IMR-90 (cell line): ENCODE data around the gene LPAR5. TPM values are rescaled to one million over a fixed set of nuclear protein-coding genes. Genes with fewer than 3 reads are reported as not detected.

Experiments used
- ATAC-seq: fragments of 200-7000 bp; cut with Tn5 transposase; 2 replicates; pipeline ENCODE4 v1.9.1; 2020; ENCODE audit warnings: low read depth, mild to moderate bottlenecking, moderate library complexity
- BruUV-seq: library from RNA; stranded (reverse); fragments of 400-500 nt; replicated peaks from 2 replicates; lab custom pipeline; 2021; lab: Mats Ljungman, UMichigan
- CTCF ChIA-PET: fragments of 300-600 bp; formaldehyde crosslinking; extraction: SDS; loops from one replicate; lab custom pipeline; 2021; ENCODE audit warnings: antibody characterized with exemption; lab: Yijun Ruan, JAX
- POLR2A ChIA-PET: fragments of 300-600 bp; sonication (Branson Sonifier 250); formaldehyde crosslinking; loops from one replicate; lab custom pipeline; 2022; ENCODE audit warnings: antibody characterized with exemption; ENCODE audit not compliant: unreplicated experiment; lab: Charles Lee
- DNase-seq: peaks from one replicate; pipeline ENCODE4 v3.0.0; 2013
- H2AFZ ChIP-seq: replicated peaks from 2 replicates; pipeline ENCODE3; 2013; ENCODE audit warnings: low read length, mild to moderate bottlenecking; ENCODE audit not compliant: poor library complexity
- H2AK5ac ChIP-seq: 2 replicates; pipeline ENCODE4 v1.6.1; 2013; ENCODE audit warnings: low read depth, low read length, inconsistent platforms
- H2AK9ac ChIP-seq: replicated peaks from 2 replicates; pipeline ENCODE3; 2013; ENCODE audit warnings: mild to moderate bottlenecking, low read depth, low read length, moderate library complexity; ENCODE audit not compliant: poor library complexity
- H2BK120ac ChIP-seq: 2 replicates; pipeline ENCODE4 v1.6.1; 2013; ENCODE audit warnings: low read depth, low read length, inconsistent platforms
- H2BK15ac ChIP-seq: 3 replicates; pipeline ENCODE4 v1.6.1; 2013; ENCODE audit warnings: low read depth, low read length, inconsistent platforms
- H2BK20ac ChIP-seq: 2 replicates; pipeline ENCODE4 v1.6.1; 2013; ENCODE audit warnings: low read depth, mild to moderate bottlenecking, inconsistent platforms, low read length, moderate library complexity
- H2BK5ac ChIP-seq: 2 replicates; pipeline ENCODE4 v1.6.1; 2013; ENCODE audit warnings: mild to moderate bottlenecking, low read depth, low read length, inconsistent platforms; ENCODE audit not compliant: poor library complexity, severe bottlenecking
- H3K14ac ChIP-seq: replicated peaks from 2 replicates; pipeline ENCODE4 v1.6.1; 2013; ENCODE audit warnings: low read depth, low read length, inconsistent platforms
- H3K18ac ChIP-seq: 2 replicates; pipeline ENCODE4 v1.6.1; 2013; ENCODE audit warnings: low read depth, low read length, control low read depth
- H3K23ac ChIP-seq: 2 replicates; pipeline ENCODE4 v1.6.1; 2013; ENCODE audit warnings: low read depth, low read length, inconsistent platforms
- H3K27ac ChIP-seq: 2 replicates; pipeline ENCODE4 v1.5.1; 2013; ENCODE audit warnings: mild to moderate bottlenecking, control low read depth, low read length; ENCODE audit not compliant: insufficient read depth
- H3K27me3 ChIP-seq: 2 replicates; pipeline ENCODE4 v1.6.1; 2013; ENCODE audit warnings: low read length; ENCODE audit not compliant: control insufficient read depth, insufficient read depth
- H3K36me3 ChIP-seq: 2 replicates; pipeline ENCODE4 v1.6.1; 2013; ENCODE audit warnings: low read length, mixed read lengths; ENCODE audit not compliant: control insufficient read depth, insufficient read depth
- H3K4ac ChIP-seq: 2 replicates; pipeline ENCODE4 v1.6.1; 2013; ENCODE audit warnings: low read depth, low read length, inconsistent platforms
- H3K4me1 ChIP-seq: 2 replicates; pipeline ENCODE4 v1.6.1; 2013; ENCODE audit warnings: low read length, mixed read lengths; ENCODE audit not compliant: control insufficient read depth, insufficient read depth
- H3K4me2 ChIP-seq: 2 replicates; pipeline ENCODE4 v1.6.1; 2013; ENCODE audit warnings: low read depth, mild to moderate bottlenecking, control low read depth, low read length, moderate library complexity
- H3K4me3 ChIP-seq: 2 replicates; pipeline ENCODE4 v1.5.1; 2013; ENCODE audit warnings: low read depth, mild to moderate bottlenecking, control low read depth, low read length, moderate library complexity; ENCODE audit not compliant: insufficient read depth
- H3K56ac ChIP-seq: 2 replicates; pipeline ENCODE4 v1.6.1; 2013; ENCODE audit warnings: low read length, inconsistent platforms; ENCODE audit not compliant: insufficient read depth; ENCODE audit errors: extremely low read depth
- H3K79me1 ChIP-seq, 2 experiments: 2 replicates each; pipeline ENCODE4 v1.6.1; 2013; ENCODE audit warnings: low read length in 2 of 2, inconsistent platforms in 1 of 2, low read depth in 1 of 2
- H3K9ac ChIP-seq: 2 replicates; pipeline ENCODE4 v1.6.1; 2013; ENCODE audit warnings: low read depth, low read length, control low read depth
- H3K9me1 ChIP-seq: 2 replicates; pipeline ENCODE4 v1.6.1; 2013; ENCODE audit warnings: low read length, inconsistent platforms; ENCODE audit not compliant: insufficient read depth
- H3K9me3 ChIP-seq: 2 replicates; pipeline ENCODE4 v1.6.1; 2013; ENCODE audit warnings: low read length; ENCODE audit not compliant: control insufficient read depth, insufficient read depth
- H4K20me1 ChIP-seq: 2 replicates; pipeline ENCODE4 v1.6.1; 2013; ENCODE audit warnings: low read length, inconsistent platforms; ENCODE audit not compliant: insufficient read depth
- H4K5ac ChIP-seq: 2 replicates; pipeline ENCODE4 v1.6.1; 2013; ENCODE audit warnings: mild to moderate bottlenecking, low read depth, low read length, control low read depth
- H4K8ac ChIP-seq, 2 experiments: 2 replicates each; pipeline ENCODE4 v1.6.1; 2013; ENCODE audit warnings: low read depth in 2 of 2, low read length in 2 of 2, control low read depth in 1 of 2, inconsistent platforms in 1 of 2
- H4K91ac ChIP-seq: 2 replicates; pipeline ENCODE4 v1.6.1; 2013; ENCODE audit warnings: low read depth, low read length, inconsistent platforms; ENCODE audit not compliant: insufficient read depth
- BHLHE40 ChIP-seq: fragments of 150-350 bp; IDR thresholded peaks from 2 replicates; pipeline ENCODE4 v1.6.1; 2016; ENCODE audit warnings: mild to moderate bottlenecking, low read depth, low read length
- CEBPB ChIP-seq: IDR thresholded peaks from 2 replicates; pipeline ENCODE4 v1.6.1; 2012; ENCODE audit warnings: low read depth, low read length, improper control_type of control experiment
- CHD1 ChIP-seq: IDR thresholded peaks from 2 replicates; pipeline ENCODE4 v1.6.1; 2012; ENCODE audit warnings: low read depth, low read length, improper control_type of control experiment
- CTCF ChIP-seq: conservative IDR thresholded peaks from 2 replicates; pipeline ENCODE4 v1.5.1; 2012; ENCODE audit warnings: mild to moderate bottlenecking, low read depth, low read length, improper control_type of control experiment
- ELK1 ChIP-seq: fragments of 150-350 bp; IDR thresholded peaks from 2 replicates; pipeline ENCODE4 v1.6.1; 2016; ENCODE audit warnings: low read depth, mild to moderate bottlenecking, low read length, moderate library complexity, borderline replicate concordance
- FOS ChIP-seq: fragments of 150-350 bp; IDR thresholded peaks from 2 replicates; pipeline ENCODE4 v1.6.1; 2016; ENCODE audit warnings: low read depth, low read length
- MAZ ChIP-seq: IDR thresholded peaks from 2 replicates; pipeline ENCODE4 v1.6.1; 2012; ENCODE audit warnings: low read depth, mild to moderate bottlenecking, low read length, improper control_type of control experiment, moderate library complexity, borderline replicate concordance
- MXI1 ChIP-seq: IDR thresholded peaks from 2 replicates; pipeline ENCODE4 v1.6.1; 2012; ENCODE audit warnings: low read depth, mild to moderate bottlenecking, low read length, moderate library complexity, borderline replicate concordance
- NFE2L2 ChIP-seq: fragments of 150-350 bp; IDR thresholded peaks from 2 replicates; pipeline ENCODE4 v1.6.1; 2016; ENCODE audit warnings: low read depth, mild to moderate bottlenecking, low read length
- POLR2A ChIP-seq: IDR thresholded peaks from 2 replicates; pipeline ENCODE4 v1.6.1; 2012; ENCODE audit warnings: mild to moderate bottlenecking, low read depth, low read length
- RAD21 ChIP-seq: IDR thresholded peaks from 2 replicates; pipeline ENCODE4 v1.6.1; 2012; ENCODE audit warnings: low read length, improper control_type of control experiment
- RFX5 ChIP-seq: IDR thresholded peaks from 2 replicates; pipeline ENCODE4 v1.8.0; 2012; ENCODE audit warnings: low read depth, mild to moderate bottlenecking, low read length, moderate library complexity
- SMC3 ChIP-seq: fragments of 150-350 bp; IDR thresholded peaks from 2 replicates; pipeline ENCODE4 v1.6.1; 2016; ENCODE audit warnings: low read depth, mild to moderate bottlenecking, antibody characterized with exemption, low read length, moderate library complexity
- USF2 ChIP-seq: fragments of 150-350 bp; IDR thresholded peaks from 2 replicates; pipeline ENCODE4 v1.6.1; 2017; ENCODE audit warnings: mild to moderate bottlenecking, antibody characterized with exemption, low read length, low read depth
- WGBS, 2 experiments: methylation state at CpG; one replicate each; pipeline versions ENCODE4 v1.1.5 to v1.1.7; 2013; ENCODE audit warnings: missing lambda C conversion rate in 2 of 2; ENCODE audit not compliant: insufficient read length in 1 of 2; ENCODE audit errors: extremely low coverage in 2 of 2; 5-methylcytosine and 5-hydroxymethylcytosine counted together
- dilution Hi-C: fragments of 300-500 bp; cut with HindIII; formaldehyde crosslinking; loops from one replicate; pipeline ENCODE4 v1.14.3; 2018; ENCODE audit warnings: low sequenced_read_pairs; ENCODE audit not compliant: unreplicated experiment
- in situ Hi-C: fragments of 300-500 bp; cut with MboI; formaldehyde crosslinking; loops from 3 replicates; pipeline ENCODE4 v1.14.3; 2019; ENCODE audit warnings: low sequenced_read_pairs, inconsistent platforms, mixed read lengths
- intact Hi-C: fragments of 100-400 bp; cut with micrococcal nuclease; formaldehyde crosslinking; loops from 2 replicates; pipeline ENCODE4 v1.10.0; 2022
- polyA plus RNA-seq, 3 experiments: library from polyadenylated mRNA; depleted of rRNA; stranded (reverse); fragments of >200 nt; gene quantifications; 2 replicates each; pipeline ENCODE4 v1.2.3, GENCODE V29; 2012; ENCODE audit warnings: low replicate concordance in 1 of 3
- total RNA-seq: library from RNA; depleted of rRNA; stranded (reverse); fragments of >200 nt; gene quantifications from 2 replicates; pipeline ENCODE4 v1.2.3, GENCODE V29; 2012

LPAR5 gene
- total and polyA plus RNA-seq, 2 of the 4 experiments (the other 2 are of a cell fraction) = not detected

GRCh38 chr12:6575648-6576047 lies 60.1 kb downstream of the LPAR5 start:
- no peak overlapping the region for H2AK9ac ChIP-seq
- H4K8ac ChIP-seq = no peak overlapping the region
- BruUV-seq = no TSS peak
- H2BK120ac ChIP-seq = no peak overlapping the region
- TF ChIP-seq POLR2A (no peak), MAZ (no peak), USF2 (no peak), CEBPB (no peak), RAD21 (no peak), RFX5 (no peak), CTCF (no peak), FOS (no peak), CHD1 (no peak), SMC3 (no peak), NFE2L2 (no peak), MXI1 (no peak), ELK1 (no peak), BHLHE40 (no peak)
- H3K4me3 ChIP-seq = no peak overlapping the region
- H3K79me1 ChIP-seq = peaks cover 23% of the 10 kb centered on the region in 2 experiments
- no peak overlapping the region for H3K4me2 ChIP-seq
- H2AFZ ChIP-seq = no peak overlapping the region
- ATAC-seq = no peak
- H3K9me3 ChIP-seq = no peaks in the 10 kb centered on the region
- H3K56ac ChIP-seq = no peak overlapping the region
- no peak overlapping the region for H3K18ac ChIP-seq
- H4K20me1 ChIP-seq = no peaks in the 10 kb centered on the region; the same call in 1 of the 2 replicates
- no peaks in the 10 kb centered on the region for H3K4me1 ChIP-seq
- POLR2A ChIA-PET = no interaction called here
- H2BK20ac ChIP-seq = no peak overlapping the region
- no peak overlapping the region for H4K5ac ChIP-seq
- H3K23ac ChIP-seq = no peak overlapping the region
- H3K9me1 ChIP-seq = no peaks in the 10 kb centered on the region
- dilution Hi-C loops = no loop called here
- no peaks in the 10 kb centered on the region for H3K27me3 ChIP-seq
- CTCF ChIA-PET = no interaction called here
- no peak overlapping the region for H3K9ac ChIP-seq
- H2BK15ac ChIP-seq = no peak overlapping the region
- H4K91ac ChIP-seq = no peak overlapping the region
- H3K14ac ChIP-seq = no peak overlapping the region
- H3K4ac ChIP-seq = no peak overlapping the region
- intact Hi-C loops = no loop called here
- H2AK5ac ChIP-seq = no peak overlapping the region
- peaks cover 61% of the 10 kb centered on the region for H3K36me3 ChIP-seq
- DNase-seq = no peak
- in situ Hi-C loops = loop anchor here (10.0 kb wide), 1 partner anchor 109 kb away; the partner anchor contains the start of gene ZNF384
- H2BK5ac ChIP-seq = no peak overlapping the region
- 91 to 100% methylated on average over 3 to 8 of the region's 8 CpGs for WGBS, 2 experiments
- no peak overlapping the region for H3K27ac ChIP-seq
